HG02938 (cell line): ENCODE measurements around the gene SEMA4D.

Source experiments
- ATAC-seq: cut with Tn5 transposase; IDR thresholded peaks from one replicate; pipeline ENCODE4 v1.9.1; 2021; ENCODE audit warnings: mild to moderate bottlenecking, moderate library complexity; ENCODE audit not compliant: unreplicated experiment

SEMA4D gene

DNA sequence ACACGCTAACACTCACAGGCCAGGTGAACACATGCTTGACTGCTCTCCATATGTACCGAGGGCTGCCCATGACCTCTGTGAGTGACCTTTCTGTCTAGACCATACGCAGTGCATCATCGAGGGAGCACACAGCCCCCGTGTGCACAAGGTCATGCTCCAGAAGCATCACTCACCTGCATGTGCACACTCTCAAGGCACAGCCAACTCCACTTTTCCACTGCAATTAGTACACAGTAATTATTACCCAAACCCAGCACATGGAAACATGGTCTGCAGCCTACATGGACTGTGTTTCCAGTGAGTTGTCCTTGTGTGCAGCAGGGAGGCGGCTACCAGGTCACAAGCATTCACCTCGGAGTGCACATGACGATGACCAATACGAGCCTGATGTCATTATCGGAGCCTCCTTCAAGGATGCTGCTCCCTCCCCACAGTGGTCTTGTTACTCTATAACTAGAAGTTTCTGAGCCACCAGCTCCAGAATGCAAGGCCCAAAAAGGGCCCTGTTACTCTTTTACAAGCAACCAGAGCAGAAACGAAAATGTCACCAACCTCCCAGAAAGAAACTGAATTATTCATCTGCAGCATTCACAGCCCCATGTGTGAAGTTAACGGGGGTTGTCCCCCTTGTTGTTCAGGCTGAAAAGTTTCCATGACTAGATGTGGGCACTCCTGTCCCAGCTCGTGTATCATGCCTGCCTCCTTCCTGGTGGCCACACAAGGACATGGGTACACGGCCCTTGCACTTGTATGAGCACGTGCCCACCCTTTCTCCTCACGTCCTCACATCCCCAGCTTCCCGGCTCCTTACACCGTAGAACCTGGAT is 31.2 kb downstream of the SEMA4D start:
- ATAC-seq, result peak; percentile 70

DNA sequence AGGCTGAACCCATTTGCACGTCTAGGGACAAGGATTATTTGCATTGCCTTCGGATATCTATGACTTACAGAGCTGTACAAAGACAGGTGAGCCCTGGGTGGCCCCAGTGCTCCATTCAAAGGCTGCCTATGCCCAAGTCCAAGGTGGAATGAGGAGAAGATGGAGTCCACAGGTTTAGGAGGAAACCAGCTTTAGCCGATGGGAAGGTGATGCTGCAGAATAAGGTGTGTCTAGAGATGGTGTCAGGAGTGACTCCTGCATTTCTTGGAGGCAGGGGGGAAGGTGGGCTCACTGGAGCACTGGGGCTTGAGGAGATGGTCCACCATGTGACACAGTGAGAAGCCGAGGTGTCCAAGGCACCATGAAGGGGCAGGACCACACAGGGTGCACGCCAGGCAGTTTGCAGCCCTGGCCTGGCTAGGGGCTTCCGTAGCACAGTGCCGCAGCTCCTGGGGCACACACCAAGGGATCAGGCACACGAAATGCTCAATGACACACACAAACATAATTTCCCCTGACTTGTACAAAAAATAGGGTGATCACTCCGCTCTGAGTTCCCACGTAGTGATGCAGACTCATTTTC is 32.1 kb downstream of the SEMA4D start:
- no peak for ATAC-seq

DNA sequence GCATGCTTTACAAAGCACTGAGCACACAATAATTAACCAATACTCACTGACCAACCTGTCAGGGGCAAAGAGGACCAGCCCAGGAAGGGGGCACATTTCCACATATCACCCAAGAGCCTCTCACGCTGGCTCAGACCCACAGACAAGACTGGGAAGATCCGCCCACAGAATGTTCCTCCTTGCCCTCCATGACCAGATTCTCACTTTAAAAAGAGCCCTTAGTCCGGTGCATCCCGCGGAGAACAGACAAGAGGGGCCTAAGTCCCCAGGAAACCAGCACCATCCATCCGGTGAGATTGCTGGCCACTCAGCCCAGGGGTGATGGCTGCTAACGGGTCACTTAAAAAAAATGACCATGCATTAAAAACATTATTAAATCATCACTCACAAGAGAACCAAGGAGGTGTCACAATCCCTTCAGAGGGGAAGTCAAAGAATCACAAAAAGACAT is 32.9 kb downstream of the SEMA4D start:
- no peak for ATAC-seq

DNA sequence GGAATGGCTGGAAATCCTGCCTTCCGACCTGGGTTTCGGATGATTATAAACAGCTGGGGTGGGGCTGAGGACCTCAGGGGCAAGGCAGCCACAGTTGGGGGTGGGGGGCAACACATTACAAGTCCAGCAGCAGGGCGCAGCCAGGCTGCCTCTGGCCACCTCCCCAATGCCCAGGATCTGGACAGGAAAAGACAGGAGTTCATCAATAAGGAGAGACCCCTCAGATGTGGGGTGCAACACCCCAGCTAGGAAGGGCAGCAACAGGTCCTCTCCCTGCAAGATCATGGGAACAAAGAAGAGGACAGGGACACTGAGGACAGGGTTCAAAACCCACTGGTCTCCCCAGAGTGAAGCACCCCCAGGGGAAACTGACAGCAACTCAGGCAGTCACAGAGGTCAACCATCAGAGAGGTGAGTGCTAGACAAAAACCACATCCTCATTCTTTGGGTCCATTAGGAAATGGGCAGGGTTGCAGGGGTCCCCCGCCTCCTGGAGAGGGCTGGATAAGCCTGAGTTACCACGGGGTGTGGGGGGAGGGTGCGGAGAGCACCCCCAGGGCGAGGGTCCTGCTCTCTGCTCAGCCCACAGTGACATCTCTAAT is 33.5 kb downstream of the SEMA4D start:
- ATAC-seq, result no peak

DNA sequence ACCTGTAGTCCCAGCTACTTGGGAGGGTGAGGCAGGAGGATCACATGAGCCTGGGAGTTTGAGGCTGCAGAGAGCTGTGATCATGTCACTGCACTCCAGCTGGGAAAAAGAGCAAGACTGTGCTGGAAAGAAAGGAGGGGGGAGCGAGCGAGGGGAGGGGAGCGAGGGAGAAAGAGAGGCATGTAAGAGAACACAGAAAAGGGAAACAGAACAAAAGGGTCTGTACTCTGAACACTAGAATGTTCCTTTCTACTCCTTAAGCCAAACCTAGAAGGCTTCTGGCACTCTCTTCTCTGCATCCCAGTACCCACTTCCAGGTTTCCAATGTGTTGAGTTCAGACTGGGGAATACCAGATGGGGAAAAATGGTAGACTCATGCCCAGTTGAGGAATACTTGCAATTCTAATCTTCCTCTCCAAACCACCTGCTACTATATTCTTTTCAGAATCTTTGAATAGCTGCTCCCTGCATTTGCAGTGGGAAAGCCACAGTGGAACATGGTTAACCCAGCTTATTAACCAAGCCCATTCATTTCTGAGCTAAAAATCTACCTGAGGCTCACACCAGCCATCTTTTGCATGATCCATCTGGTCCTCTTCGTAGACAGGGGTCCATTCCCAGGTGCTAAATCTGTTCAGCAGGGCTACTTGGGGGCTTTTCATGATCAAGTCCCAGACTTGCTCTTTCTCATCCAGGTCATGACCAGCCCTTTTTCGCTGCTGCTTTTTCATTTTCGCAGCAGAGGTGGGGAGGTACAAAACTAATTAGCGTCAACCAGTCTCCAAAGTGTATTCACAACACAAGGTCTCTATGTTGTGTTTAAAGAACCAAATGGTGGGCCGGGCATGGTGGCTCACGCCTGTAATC is 34.9 kb downstream of the SEMA4D start:
- ATAC-seq, result no peak

DNA sequence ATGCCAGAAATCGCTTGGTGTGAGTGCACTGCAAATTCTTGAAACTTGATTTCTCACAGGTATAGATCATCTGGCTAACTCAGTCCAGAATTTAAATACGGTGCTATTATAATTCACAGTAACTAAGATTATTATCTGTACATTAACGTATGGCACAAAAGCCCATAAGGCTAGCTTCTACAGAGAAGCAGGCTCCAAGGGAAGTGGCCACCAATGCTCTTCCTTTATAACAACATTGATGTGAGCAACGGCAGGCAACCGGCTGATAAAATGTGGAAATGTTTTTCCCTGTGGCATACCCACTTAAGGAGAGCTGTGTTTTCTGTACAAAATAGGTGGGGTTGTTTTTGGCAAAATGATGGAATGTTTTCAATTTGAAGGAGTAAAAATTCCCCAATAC is 35.7 kb downstream of the SEMA4D start:
- no peak for ATAC-seq

DNA sequence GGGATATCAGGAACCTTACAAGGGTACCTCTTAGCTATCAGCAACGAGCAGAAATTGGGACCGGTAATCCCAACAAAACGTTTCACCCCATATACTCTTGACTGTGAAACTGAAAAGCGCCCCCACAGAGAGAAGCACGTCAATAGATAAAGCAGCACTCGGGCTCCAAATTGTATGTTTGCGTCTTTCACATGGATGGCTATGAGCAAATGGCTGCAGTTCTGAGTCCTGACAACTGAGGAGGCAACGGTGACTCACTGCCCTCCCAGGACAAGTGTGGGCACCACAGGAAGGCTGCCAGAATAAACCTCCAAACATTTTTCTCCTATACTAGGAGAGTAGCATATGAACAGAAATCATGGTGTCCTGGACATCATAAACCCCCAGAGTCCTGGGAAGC is 36.6 kb downstream of the SEMA4D start:
- ATAC-seq, result no peak

DNA sequence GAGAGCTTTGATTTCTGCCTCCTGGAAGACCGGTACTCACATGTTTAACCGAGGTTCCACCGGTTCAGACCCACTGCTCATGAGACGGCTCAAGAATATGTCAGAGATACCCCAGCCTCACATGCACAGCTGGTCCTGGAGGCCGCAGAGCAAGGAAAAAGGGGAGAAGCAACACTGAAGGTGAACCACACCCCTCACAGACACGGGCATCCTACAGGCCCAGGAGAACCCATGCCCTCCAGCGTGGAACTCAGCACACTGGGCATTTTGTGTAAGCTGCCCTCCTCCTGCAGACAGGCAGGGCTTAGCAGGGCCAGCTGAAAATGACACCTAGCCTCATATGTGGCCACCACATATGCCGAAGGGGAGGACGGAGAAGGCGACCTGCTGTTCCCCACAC is 37.4 kb downstream of the SEMA4D start:
- ATAC-seq, result no peak

DNA sequence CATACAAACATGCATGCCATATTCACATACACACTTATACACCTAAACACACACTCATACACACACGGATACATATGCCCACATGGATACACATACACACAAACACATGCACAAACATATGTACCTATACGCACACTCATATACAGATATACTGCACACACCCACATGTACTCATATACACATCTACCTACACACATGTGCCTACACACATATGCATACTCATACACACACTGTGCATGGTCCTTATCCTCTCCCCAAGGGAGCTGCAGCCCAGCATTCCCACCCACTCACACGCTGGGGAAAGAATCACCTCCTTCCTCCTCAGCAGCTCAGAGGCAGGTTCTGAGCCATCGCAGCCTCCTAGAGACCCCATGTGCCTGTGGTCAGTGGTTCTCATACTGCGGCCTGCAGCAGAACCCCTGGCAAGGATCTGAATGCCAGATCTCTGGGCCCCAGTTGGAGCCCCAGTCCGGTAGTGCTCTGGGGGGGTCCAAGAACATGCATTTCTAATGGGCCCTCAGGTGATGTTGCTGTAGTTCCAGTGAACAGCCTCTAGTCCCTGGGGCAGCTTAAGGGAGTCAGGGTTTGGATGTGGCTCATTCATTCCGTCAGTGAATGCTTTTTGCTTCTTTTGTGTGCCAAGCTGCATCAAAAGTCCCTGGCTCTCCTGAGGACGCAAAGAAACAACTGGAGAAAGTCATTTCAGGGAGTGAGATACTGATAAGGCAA is 39.0 kb downstream of the SEMA4D start:
- ATAC-seq, result no peak

DNA sequence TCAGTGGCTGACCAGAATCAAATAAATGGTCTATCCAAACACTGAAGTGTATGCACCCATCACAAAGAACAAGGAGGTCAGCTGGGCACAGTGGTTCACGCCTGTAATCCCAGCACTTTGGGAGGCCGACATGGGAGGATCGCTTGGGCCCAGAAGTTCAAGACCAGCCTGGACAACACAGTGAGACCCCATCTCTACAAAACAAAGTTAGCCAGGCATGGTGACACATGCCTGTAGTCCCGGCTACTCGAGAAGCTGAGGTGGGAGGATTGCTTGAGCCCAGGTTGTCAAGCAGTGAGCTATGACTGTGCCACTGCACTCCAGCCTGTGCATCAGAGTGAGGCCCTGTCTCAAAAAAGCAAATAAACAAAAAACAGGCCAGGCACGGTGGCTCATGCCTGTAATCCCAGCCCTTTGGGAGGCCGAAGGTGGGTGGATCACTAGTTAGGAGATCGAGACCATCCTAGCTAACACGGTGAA is 40.5 kb downstream of the SEMA4D start:
- no peak for ATAC-seq

DNA sequence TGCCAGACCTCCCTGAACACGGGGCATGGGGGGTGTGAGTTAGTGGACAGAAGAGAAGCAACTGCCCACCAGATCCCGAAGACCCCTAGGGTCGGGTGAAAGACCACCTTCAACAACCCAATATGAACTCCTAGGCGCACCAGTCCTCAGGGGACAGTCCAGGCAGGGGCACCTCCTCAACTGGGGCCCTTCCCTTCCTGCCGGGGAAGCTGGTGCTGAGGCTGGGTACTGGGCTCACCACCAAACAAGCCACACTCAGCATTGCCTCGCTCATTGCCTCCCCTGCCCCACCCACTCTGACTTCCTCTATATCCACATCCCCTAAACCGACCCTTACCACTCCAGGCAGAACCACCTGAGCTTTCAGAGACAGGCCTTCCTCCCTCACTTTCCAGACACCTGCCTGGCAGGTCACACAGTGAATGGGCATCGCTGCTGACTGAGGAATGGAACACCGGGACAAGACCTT is 42.5 kb downstream of the SEMA4D start:
- no peak for ATAC-seq

DNA sequence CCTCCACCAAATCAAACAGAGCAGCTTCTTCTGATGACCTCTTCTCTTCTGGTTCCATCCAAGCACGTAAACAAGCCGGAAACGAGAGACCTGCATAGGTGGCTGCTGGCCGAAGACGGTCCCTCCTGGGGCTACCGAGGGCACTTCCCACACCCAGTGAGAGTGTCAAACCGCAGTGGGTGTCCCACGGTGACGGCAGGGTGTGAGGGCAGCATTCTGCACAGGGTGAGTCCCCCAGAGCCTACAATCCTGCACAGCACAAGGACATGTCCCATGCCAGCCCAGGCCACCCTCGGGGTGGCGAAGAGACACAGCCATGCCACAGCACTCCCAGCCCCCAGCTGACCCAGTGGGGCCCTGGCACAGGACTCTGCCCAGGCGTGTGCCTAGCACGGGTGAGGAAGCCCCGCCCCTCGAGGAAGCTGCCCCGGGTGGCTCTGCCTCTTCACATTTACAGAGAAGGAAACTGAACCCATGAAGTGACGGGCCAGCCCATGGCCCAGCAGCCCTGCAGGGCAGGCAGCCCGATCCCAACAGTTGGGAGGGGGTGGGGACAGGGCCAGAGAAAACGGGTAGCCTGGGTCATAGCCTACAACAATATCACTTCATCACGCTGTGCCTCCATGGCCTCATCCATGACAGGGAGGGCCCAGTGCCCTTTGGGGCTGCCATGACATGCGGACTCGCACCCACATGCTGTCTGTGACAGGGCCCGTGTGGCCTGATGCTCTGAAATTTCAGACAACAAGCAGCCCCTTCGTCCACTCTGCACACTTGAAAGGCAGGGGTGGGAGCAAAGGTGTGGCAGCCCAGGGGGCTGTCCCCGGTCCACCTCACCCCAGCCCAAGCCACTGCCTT is 43.2 kb downstream of the SEMA4D start:
- no peak for ATAC-seq

DNA sequence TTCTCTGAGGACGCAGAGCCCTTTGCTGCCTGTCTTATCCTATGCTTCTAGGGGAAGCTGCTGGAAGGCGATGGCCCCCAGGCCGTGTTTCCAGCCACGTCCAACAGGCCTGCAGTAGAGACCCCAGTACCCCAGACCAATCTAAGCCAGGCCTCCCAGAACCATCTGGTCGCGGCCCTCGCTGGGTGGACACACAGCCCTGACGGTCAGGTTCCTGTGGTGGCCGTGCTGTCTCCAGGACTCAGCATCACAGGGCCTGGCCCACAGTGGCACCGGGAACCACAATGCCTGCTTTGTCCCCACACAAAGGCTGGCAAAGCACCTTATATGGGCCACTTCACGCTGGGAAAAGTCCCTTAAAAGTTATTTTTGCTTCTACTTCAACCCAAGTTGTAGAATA is 44.5 kb downstream of the SEMA4D start:
- no peak for ATAC-seq

DNA sequence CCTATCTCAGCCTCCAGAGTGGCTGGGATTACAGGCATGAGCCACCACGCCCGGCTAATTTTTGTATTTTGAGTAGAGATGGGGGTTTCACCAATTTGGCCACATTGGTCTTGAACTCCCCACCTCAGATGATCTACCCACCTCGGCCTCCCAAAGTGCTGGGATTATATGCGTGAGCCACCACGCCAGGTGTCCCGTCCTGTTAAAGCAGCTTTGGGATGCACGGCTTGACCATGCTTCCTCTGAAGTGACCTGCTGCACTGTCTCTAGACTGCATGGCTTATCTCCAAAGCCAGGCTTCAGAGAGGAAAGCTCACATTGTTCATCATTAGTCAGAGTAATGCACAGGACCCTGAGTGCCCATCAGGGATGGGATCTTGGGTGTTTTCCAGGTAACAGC is 45.4 kb downstream of the SEMA4D start:
- no peak for ATAC-seq

DNA sequence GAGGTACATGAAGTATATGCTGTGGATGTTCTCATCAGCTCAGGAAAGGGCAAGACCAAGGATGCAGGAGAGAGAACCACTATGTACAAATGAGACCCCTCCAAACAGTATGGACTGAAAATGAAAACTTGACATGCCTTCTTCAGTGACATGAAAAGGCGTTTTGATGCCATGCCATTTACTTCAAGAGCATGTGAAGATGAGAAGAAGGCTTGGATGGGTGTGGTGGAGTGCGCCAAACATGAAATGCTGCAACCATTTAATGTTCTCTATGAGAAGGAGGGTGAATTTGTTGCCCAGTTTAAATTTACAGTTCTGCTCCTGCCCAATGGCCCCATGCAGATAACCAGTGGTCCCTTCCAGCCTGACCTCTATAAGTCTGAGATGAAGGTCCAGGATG is 47.7 kb downstream of the SEMA4D start:
- no peak for ATAC-seq

DNA sequence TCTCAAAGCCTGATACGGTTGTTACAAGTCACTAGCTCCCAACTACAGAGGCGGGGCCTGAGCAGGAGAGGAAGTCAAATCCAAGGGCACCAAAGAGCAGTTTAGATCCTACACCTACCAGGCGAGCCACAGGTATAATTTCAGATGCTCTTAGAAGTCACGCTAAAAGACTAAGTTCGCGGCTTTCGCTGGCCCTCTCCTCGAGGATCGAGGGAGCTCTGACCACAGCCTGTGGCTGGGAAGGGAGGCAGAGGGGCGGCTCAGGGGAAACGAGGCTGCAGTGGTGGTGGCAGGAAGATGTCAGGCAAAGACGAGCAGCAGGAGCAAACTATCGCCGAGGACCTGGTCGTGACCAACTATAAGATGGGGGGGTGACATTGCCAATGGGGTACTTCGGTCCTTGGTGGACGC is 48.6 kb downstream of the SEMA4D start:
- ATAC-seq, result no peak

DNA sequence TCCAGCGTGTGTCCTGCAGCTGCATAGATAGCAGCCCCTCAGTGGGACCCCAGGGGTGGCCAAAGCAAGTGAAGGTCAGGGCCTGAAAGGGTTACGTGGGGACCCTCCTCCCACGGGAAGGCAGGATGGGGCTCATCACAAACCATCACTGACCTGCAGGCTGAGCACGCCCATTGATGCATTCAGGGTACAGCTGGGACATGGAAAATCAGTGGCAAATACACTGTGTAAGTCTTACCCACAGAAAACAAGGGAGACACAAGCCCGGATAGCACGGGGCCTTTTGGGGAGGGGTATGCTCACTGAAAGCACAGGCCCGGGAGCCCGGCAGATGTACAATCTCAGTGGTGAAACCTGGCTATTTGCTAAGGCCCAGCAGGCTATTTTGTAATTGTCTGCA is 49.1 kb downstream of the SEMA4D start:
- ATAC-seq, result no peak

DNA sequence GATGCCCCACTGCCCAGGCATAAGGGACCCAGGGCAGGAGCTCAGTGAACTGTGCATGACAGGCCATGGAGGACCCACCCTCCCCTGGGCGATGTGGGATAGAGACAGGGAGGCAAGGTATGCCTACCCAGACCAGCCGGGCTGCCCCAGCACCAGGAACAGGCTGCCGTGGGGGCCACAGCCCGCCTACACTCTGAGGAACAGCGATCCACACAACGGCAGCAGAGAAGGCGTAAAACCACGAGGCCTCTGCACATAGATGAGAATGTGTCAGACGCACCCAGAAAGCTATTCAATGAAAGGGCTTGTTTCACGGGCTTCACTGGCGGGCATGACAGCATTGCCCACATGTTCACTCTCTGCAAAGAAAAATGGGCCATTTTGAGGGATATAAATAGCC is 49.5 kb downstream of the SEMA4D start:
- ATAC-seq, result no peak

DNA sequence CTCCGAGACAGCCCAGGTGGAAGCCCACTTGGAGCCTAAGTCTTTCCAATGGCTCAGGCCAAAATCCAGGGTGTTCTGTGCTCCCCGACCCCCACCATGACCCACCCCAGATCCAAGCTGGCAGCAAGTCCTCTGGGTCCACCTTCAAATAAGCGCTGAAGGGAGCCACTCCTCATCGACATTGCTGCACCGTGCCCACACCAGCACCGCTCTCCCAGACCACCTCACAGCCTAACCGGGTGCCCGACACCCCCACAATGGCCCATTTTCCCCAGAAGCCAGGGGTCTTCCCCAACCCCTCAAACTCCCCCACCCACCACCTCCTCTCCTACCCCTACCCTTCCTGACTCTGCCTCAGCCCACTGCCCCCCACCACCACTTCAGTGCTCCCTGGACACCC is 50.5 kb downstream of the SEMA4D start:
- no peak for ATAC-seq

DNA sequence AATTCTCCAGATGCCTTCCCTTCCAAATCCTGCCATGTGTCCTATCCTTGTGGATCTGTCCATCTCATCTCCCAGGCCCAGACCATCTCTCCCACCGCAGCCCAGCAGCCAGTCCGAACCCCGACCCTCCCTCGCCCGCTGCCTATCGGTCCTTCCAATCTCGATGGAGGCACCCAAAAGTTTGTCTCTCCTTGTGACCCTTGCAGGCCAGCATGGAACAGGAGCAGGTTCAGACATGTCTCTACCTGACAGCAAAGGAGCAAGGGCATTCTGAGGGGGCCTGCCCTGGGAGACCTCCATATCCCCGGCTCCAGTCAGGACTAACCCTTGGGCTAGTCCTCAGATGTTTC is 51.0 kb downstream of the SEMA4D start:
- no peak for ATAC-seq
